Subcutaneous adipose tissue (tissue), 4 donors: ENCODE measurements around the gene CADPS. TPM values are rescaled to one million over a fixed set of nuclear protein-coding genes. Genes with fewer than 3 reads are reported as not detected.

Experiments used
- CTCF ChIP-seq: fragments of 450-650 bp; IDR thresholded peaks from one replicate; pipeline ENCODE4 v1.5.1; 2016; ENCODE audit warnings: low read depth, mild to moderate bottlenecking, control low read depth, antibody characterized with exemption, moderate library complexity
- total RNA-seq, 4 donors: library from RNA; depleted of rRNA; stranded (reverse); fragments of >200 nt; gene quantifications; one replicate each; pipeline ENCODE4 v1.1.0, GENCODE V29; 2016

The CADPS gene
- total RNA-seq, 4 donors from 2014 or later: 1.9 to 25.1 TPM; not detected in 2

GRCh38 chr3:62795978-62796657 lies 79.1 kb downstream of the CADPS start:
- no peak for TF ChIP-seq CTCF

GRCh38 chr3:62793946-62794345 lies 81.3 kb downstream of the CADPS start:
- no peak for TF ChIP-seq CTCF

- no peak for TF ChIP-seq CTCF
Measured at GRCh38 chr3:62785384-62785783, 89.8 kb downstream of the CADPS start.

- TF ChIP-seq CTCF: no peak
Measured at GRCh38 chr3:62781121-62781520, 94.1 kb downstream of the CADPS start.

- TF ChIP-seq CTCF: no peak
Measured at GRCh38 chr3:62777674-62778073, 97.5 kb downstream of the CADPS start.

GRCh38 chr3:62777130-62777529 lies 98.1 kb downstream of the CADPS start:
- TF ChIP-seq CTCF: no peak

- TF ChIP-seq CTCF: no peak
Measured at GRCh38 chr3:62774221-62774620, 101.0 kb downstream of the CADPS start.
